G401.6 (cell line): ENCODE data around the gene EEFSEC.

Experiments
- FAIRE-seq: peaks from 2 replicates; lab custom pipeline; 2012; peaks lifted over from hg19 to GRCh38; lab: Jason Lieb, UNC

EEFSEC gene

DNA sequence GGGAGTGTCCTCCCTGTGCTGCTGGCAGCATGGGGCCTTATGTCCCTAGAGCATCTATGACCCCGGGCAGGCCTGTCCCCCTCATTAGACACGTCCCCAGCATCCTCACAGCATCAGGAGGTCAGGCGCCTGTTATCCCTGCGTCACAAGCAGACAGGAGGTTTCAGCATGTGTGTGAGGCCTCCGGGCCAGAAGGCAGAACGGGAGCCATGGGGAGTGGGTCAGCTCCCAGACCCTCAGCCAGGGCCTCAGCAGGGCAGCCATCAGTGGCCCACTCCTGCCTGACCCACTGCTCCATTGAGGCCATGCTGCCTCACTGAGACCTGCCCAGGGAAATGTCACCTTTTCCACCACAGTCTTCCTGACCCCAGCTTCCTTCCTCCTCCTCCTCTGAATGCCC, 241.8 kb downstream of the EEFSEC start:
- no peak for FAIRE-seq

DNA sequence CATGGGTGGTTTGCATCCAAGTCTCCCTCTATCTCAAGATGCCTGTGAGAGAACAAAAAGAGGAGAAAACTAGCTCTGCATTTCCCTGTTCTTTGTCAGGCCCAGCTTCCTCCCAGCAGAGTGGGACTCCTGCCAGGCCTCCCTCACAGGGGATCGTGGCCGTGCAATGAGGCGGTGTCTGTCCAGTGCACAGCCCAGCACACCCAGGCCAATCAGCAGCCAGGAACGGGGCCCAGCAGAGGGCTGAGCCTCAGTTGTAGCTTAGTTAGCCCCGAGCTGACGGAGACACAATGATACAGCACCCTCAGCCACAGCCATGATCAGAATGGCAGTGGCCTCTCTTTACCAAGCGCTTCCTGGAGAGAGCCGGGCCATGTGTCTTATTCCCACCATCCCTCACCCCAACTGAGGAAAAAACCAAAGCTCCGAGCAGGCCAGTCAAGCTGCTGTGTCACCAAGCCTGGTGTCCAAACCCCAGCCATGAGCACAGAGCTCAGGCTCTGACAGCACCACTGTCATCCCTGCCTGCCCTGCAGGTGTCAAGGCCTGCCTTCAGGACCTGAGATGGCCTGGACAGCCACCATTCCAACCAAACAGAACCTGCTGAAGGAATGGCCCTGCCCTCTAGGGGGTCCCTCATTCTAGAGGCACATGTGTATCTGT, 242.3 kb downstream of the EEFSEC start:
- no peak for FAIRE-seq

DNA sequence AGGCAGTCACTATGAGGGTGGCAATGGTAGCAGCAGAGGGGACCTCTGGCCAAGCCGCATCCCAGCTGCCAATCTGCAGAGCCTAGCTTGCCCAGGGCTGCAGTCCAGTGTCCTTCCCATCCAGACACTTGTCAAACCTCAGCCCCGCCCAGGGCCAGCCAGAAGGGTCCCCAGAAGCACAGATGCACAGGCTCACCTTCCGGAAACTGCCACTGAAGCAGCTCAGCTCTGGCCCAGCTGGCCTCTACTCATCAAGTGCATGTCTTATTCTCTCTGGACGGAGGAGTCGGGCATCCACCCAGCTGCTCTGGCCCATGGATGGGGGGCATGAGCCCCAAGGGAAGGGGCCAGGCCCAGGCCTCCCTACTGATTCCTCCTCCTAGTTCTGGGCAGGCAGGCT, 244.2 kb downstream of the EEFSEC start:
- FAIRE-seq: no peak

DNA sequence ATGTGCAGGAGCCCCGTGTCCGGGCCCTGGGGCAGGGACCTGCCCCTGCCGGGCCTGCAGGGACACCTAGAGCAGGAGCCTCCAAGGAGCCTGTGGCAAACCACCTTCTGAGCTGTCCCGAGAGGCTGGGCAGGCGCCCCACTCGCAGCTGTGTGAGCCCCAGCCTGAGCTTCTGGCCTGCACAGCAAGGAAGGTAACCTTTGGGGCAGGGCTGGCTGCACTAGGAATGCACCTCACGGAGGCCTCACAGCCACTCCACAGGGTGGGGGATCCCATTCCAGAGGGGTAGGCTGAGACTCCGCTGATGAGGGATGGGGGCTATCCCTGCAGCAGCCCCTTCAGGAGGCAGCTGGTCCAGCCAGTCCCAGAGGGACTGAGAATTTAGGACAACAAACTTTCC, 245.3 kb downstream of the EEFSEC start:
- no peak for FAIRE-seq

DNA sequence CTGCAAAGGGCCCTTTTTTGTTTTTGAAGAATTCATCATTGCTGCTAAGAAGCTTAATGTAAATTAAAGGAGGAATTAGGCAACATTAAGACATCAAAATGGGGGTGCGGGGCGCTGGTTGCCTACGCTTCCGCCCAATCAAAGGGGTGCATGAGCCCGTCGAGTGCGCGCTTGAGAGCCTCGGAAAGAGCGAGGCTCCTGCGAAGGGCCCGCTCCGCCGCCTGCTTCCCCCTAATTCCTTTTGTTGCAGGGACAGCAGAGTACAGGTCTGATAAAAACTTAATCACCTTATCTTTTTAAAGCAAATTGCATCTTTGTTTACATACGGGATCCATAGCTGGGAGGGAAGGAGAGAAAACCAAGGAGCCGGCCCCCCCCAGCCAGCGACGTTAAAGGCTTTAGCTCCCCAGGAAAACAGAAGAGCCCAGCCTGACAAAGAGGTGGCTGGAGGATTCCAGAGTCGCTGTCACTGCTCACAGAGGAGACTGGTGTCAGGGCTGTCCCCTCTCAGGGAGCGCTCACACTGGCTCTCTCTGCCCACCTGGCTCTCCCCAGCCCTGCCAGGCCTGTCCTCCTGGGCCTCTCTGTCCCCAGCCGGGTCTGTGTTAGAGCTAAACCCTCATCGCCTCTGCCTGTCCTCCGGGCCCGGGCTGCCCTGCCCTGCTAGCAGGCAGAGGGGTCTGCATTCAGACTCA, 246.1 kb downstream of the EEFSEC start:
- no peak for FAIRE-seq

DNA sequence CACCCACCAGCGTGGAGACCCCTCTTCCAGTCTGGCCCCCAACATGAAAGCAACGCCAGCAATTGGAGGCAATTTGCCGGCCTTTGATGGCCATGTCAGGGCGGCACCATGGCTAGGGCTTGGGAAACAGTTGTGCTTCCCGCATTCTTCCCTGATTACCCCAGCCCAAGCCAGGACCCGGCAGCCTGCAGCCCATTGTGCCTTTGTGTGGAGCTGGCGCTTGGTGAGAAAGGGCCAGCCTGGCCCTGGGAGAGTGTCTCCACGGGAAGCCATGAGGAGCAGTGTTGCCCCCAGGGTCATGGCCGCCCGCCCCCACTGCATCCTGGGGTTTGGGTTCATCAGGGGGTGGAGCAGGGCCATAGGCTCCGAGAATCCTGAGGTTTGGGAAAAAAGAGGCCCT, 247.4 kb downstream of the EEFSEC start:
- FAIRE-seq: no peak

DNA sequence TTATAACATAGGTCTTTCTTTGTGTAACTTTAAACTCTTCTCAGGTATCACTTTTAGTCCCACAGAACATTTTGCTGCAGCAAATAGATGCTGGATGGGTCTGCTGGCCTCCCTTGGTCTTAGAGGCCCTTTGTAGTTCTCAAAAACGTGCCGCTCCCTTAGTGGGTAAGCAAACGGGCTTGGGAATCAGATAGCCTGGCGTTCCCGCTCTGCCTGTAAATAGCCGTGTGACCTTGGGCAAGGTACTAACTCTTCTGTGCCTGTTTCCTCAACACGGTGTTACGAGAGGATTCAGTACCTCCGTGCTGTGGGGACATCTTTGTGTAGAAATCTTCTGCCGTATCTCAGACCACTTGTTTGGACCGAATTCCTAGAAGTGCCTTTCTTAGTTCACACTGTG, 249.0 kb downstream of the EEFSEC start:
- FAIRE-seq: no peak

DNA sequence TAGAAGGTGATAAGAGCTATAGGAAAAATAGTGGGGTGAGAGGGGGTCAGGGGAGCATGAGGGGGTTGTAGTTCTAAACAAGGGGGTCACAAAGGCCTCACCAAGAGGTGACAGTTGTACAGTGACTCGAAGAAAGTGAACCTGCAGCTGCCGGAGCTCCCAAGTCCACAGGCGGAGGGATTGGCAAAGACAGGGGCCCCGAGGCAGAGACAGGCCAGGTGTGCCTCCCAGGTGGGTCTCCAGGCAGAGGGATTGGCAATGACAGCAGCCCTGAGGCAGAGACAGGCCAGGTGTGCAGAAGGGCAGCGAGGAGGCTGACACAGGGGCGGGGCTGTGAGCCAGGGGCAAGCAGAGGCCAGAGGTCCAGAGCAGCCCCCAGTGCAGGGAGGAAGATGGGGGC, 249.7 kb downstream of the EEFSEC start:
- no peak for FAIRE-seq

DNA sequence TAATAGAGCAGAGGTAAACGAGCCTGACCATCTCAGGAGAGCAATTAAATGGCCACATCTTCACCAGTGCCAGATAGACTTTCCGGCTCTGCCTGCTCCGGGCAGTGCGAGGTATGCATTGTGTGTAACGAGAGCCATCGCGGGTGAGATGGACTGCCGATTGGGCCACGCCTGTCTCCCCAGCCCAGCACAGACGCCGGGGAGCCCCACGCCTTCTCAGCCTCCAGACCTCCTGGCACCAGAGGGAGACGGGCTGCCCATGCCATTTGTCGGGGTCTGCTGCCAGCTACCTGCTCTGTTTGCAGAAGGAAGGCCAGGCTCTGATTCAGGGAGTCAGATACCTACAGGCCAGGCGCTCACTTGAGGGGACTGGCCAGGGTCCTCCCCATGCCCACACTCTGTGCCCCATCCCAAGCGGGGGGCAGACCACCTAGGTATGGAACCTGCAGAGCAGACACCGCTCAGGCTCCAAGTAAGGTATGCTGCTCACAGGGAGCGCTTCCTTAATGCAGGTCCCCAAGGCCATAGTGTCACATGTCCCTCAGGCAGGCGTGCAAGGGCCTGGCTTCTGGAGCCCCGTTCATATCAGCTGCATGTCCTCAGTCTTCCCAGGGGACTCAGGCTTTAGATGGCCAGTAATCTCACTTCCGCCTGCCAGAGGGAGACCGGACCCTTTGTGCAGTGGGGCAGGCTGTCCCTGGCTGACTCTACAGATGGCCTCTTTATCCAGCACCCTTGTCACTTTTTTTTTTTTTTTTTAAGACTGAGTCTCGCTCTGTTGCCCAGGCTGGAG, 251.2 kb downstream of the EEFSEC start:
- no peak for FAIRE-seq

DNA sequence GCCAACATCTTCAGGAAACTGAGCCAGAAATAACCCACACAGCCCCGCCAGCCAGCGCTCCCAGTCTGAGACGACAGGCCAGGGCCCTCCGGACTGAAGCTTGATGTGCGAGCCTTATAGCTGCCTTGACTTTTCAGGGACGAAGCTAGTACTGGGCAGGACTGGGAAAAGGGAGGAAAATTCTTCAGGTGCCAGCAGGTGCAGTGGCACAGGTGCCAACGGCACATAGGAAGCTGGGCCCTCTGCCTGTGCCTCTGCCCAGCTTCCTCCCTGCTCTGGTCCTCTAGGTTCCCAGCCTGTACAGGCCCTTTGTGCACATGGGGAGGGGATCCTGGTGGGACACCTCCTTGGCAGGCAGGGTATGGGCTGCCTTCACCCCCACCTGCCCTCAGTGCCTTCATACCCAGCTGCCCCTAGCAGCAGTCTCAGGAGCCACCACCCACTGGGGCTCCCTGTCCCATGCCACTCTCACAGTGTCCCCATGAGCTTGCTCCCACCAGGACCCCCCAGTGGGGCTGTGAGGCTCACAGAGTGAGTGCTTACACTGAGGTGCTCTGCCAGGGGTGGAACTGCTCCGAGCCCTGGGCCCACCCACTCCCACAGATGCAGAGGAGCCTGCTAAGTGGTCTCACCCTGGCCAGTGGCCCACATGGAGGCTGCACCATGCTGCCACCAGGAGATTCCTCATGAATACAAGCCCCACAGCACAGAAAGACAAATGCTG, 252.4 kb downstream of the EEFSEC start:
- no peak for FAIRE-seq

DNA sequence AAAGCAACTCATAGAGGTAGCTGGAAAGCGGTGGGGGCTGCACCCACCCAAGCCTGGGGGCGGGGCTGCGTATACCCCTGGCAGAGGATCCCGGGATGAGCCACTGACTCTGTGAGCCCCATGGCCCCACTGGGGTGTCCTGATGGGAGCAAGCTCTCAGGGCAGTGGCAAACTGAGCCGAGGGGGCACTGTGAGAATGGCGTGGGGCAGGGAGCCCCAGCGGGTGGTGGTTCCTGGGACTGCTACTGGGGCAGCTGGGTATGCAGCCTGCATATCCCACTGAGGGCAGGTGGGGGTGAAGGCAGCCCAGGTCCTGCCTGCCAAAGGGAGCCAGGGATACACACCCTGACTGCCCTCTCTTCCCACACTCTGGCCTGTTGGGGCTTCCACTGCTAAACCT, 254.0 kb downstream of the EEFSEC start:
- FAIRE-seq: no peak

DNA sequence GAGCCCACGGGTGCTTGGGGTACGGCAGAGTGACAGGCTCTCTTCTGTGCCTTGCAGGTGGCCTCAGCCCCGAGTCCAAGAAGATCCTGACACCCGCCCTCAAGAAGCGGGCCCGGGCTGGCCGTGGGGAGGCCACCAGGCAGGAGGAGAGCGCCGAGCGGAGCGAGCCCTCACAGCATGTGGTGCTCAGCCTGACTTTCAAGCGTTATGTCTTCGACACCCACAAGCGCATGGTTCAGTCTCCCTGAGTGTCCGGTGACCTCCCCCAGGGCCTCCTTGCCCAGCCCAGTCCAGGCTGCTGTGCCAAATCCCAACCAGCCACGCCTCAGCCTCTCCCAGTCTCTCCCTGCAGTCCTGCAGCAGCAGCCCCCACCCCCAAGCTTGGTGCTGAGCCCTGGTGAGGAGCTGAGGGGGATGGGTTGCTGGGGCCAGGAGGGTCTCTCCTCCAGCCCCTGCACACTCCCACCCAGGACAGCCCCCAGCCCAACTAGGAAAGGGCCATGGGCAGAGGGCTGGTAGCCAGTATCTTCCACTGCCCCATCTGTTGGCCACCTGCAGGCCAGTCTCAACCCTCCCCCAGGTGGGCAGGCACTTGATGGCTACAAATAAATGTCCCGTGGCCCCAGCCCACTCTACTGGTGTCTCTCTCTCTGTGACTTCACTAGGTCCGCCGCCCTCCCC, 254.9 kb downstream of the EEFSEC start:
- no peak for FAIRE-seq

DNA sequence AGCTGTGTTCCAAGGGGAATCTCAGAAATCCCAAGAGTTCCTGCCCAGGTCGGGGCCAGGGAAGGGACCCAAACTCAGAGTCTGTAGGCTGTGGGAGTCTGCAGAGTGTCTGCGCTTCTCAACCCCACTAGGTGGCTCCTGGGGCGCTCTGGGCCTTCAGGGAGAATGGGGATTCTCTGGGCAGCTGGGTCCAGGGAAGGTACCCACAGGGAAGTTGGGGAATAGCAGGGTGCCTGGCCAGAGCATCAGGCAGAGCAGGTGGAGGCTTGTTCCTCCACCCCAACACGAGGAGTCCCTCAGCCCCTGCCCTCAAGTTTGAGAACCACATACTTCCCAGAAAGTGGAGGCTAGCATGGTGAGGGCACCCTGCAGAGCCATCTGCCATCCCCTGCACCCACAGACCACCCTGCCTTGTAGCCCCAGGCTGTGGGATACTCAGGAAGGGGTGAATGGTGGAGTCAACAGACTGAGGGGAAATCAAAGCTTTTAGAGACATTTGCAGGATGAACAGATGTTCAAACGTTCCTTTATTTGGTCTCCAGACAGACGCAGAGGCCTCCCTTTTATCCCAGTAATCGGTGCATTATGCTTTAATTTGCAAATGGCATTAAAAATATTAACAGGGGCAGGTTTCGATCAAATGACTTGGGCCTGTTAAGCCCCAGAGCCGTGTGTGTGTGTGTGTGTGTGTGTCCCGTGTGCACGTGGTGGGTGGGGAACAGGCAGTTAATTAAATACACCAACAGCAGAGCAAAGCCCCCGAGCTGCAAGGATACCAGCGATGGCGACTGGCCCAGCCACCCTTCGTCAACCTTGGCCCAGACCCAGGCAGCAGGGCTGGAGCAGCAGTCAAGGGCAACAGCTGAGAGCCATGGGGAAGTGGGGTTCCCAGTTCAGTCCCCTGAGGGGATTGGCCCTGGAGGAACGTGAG, 255.7 kb downstream of the EEFSEC start:
- FAIRE-seq: no peak

DNA sequence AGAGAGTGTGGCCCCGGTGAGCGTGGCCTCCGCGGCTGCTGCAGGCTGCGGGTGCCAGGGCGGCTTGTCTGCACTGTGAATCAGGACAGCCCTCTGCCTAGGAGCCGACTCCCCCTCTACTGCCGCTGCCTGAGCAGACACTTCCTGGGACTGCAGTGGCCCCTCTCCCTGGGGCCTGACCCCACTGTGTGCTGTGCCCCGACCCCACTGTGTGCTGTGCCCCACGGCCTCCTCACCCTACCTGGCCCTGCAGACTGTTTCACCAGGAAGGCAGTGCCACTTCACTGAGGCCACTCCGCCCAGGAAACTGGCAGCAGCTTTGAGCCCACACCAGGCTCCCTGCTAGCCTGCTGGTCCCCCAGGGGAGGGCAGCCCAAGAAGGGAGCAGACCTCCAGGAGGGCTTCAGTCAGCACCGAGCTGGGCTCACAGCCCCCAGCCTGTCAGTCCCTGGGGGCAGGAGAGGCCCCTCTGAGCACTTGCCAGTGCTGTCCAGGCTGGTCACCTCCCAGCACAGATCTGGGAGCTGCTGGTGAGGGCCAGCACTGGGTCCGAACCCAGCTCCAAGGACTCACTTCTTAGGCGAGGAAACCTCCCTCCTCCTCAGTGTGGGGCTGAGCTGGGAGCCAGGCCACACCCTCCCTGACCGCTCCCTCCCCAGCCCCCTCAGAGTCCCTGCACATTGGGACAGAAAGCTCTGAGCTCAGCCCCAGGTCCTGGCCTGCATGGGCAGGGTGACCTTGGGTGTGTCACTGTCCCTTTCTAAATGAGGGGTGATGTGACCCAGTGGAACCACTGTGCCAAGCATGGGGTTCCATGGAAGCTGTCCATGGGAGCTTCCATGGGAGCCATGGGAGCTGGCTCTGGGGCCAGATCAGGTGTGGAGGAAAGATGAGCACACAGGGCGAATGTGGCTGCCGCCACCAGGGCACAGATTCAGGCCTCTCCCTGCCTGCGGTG, 256.6 kb downstream of the EEFSEC start:
- FAIRE-seq: no peak

DNA sequence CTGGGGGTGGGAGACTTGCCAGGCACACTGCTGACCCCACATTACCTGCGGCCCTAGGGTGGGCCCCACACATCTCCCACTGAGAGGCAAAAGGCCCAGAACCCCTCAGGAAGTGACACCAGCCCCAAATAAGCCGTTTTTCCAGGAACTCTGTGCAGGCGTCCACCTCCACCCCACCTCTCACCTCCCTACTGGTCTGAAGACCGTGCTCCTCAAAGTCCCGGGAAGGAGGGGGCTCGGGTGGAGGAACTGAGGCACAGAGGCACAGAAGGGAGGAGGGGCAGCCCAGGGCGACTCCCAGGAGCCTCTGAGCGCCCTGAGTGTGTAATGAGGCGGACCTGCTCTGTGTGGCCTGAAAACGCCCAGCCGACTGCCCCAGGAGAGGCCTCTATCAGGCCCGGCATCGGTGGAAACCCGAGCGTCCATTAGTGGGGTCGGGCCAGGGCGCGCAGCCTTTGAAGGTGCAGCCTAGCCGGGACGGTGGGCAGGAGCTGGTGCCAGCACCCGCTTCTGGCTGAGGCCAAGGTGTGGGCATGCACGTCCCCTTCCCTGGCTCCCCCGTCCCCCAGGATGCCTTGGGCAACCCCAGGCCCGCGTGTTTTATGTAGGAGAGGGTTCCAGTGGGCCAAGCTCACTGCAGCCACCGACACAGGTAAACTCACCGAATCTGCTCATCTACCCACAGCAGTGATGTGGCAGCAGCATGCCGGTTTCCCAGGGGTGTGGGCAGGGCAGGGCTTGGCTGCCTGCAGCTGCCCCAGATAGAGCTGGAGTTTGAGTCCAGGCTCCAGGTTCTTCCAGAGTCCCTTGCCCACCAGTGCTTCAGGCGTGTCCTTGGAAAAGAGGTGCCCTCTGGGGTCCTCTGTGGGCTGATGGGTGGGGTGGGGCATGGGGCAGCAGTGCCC, 257.6 kb downstream of the EEFSEC start:
- no peak for FAIRE-seq

DNA sequence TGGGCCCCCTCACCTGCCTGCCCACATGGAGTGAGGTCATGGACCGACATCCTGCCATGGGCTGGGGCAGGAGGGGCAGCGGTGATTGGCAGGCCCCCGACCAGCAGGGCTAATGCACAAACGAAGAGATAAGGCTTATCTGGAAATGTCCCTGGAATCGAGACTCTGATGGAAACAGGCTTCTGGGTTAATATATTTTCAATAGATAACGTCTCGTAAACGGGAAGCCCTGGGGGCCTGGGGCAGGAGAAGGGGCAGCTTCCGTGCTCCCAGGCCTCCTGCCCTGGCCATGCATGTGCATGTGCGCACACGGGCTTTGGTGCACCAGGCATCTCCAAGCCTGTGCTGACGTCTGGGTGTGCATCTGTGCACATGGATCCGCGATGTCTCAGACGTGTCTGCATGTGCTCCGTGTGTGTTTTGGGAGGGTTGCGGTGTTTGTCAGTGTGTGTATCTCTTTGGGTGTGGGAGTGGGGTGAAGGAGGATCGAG, 258.3 kb downstream of the EEFSEC start:
- no peak for FAIRE-seq

DNA sequence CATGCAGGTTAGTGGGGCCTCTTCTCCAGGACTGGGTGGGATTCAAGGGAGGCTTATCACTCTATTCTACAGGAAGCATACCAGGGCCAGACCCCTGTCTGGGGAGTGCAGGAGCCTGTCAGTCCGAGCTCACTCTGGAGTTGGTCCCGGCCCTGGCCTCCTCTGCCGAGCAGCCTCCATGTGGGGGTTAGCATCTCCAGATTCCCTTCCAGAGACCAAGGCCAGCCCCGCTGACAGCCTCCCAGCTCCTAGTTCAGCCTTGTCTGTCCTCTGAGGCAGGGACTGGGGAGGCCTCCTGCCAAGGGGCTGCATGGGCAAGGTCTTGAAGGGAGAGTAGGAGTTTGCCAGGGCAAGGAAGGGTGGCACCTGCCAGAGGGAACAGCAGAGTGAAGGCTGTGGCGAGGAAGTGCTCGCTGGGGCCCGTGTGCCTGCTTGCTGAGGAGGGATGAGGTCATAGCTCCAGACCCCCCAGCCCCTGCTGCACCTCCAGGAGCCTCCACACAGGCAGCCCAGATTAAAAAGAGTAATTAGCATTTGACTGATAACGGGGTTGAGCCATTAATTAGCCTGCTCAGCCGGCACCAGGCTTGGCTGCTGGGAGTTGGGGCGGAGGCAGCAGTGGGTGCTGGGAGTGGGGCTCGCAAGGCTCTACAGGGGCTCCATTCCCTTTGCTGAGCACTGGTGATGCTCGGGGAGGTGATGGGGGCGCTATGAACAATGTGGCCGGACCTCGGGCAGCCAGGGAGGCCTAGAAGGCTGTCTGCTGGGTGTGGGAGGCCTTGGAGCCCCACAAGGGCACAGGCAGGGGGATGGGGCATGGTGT, 259.1 kb downstream of the EEFSEC start:
- no peak for FAIRE-seq

DNA sequence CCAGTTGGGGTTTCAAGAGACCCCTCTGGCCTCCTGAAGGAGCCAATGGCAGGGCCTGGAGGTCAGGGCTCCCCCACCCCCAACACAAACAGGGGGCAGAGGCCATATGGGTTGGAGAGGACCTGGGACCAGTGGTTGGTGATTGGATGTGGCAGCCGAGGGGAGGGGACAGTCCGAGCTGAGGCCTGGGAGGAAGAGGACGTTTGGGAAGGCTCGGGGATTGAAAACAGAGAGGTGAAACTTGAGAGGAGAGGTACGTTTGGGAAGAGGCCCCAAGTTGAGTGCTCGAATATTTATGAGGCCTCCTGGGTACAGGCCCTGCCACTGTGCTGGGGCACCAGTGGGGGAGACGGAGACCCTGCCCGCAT, 259.7 kb downstream of the EEFSEC start:
- no peak for FAIRE-seq
